ENCODE results near the gene PLA2G4C.

PLA2G4C gene

DNA sequence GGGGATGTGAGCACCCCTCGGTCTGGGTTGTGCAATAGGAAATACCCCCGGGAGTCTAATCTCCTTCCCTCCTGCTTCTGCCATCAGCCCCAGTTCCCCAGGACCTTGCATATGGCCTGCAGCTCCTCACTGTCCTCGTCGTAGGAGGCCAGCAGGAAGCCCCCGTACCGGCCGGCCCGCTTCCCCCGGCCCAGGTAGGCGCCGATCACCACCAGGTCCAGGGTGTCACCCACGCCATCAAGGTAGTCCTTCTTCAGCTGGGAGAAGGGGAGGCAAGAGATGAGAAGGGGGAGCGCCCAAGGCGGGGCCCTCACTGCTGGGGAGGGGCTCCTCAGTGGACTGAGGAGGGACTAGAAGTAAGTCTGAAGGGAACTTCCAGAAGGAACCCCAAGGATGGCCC lies 10.4 kb upstream of the PLA2G4C start:
- no peak overlapping the region for H3K4me2 ChIP-seq (ENCODE audit: insufficient read depth, low read length)
- H3K9me3 ChIP-seq (ENCODE audit: insufficient read depth, low read length, severe bottlenecking), result no peaks in the 10 kb centered on the region
- H3K36me3 ChIP-seq (ENCODE audit: insufficient read depth, low read length), result peaks cover 95% of the 10 kb centered on the region
- H3K4me3 ChIP-seq (ENCODE audit: low read depth in 1 of 2, low read length in 2 of 2), result no peak overlapping the region
- H3K4me1 ChIP-seq (ENCODE audit: insufficient read depth, low read length), result no peaks in the 10 kb centered on the region
- 0 out of 2 replicates have a peak, but pooled peaks cover 2% of the 10 kb centered on the region for H3K79me2 ChIP-seq (ENCODE audit: insufficient read depth, low read length)
- TF ChIP-seq CTCF (IDR thresholded peaks at IDR 0.05; ENCODE audit: borderline replicate concordance, extremely low read depth, low read length, poor library complexity, severe bottlenecking) (no peak), EZH2 (IDR thresholded peaks at IDR 0.05; ENCODE audit: borderline replicate concordance, low read depth, low read length, severe bottlenecking) (no peak)
- H3K27me3 ChIP-seq (ENCODE audit: insufficient read depth, low read length, poor library complexity), result no peaks in the 10 kb centered on the region
- no peak for DNase-seq
- H3K9ac ChIP-seq (ENCODE audit: low read depth, low read length), result no peak overlapping the region
- no peaks in the 10 kb centered on the region for H4K20me1 ChIP-seq (ENCODE audit: insufficient read depth, low read length)
- no peak for ATAC-seq (ENCODE audit: insufficient read depth, low read depth)
- H3K27ac ChIP-seq (ENCODE audit: low read length), result no peak overlapping the region
- no peak overlapping the region for H2AFZ ChIP-seq (ENCODE audit: low read depth, low read length)

GRCh38 chr19:48120505-48120904 lies 9.9 kb upstream of the PLA2G4C start:
- Histone ChIP-seq H3K79me2 (ENCODE audit: insufficient read depth, low read length) (no peaks in the 10 kb centered on the region), H2AFZ (ENCODE audit: low read depth, low read length) (no peak overlapping the region), H4K20me1 (ENCODE audit: insufficient read depth, low read length) (no peaks in the 10 kb centered on the region), H3K4me3 (ENCODE audit: low read depth in 1 of 2, low read length in 2 of 2) (no peak overlapping the region), H3K27me3 (ENCODE audit: insufficient read depth, low read length, poor library complexity) (no peaks in the 10 kb centered on the region), H3K9me3 (ENCODE audit: insufficient read depth, low read length, severe bottlenecking) (no peaks in the 10 kb centered on the region), H3K4me1 (ENCODE audit: insufficient read depth, low read length) (no peaks in the 10 kb centered on the region), H3K36me3 (ENCODE audit: insufficient read depth, low read length) (peaks cover 95% of the 10 kb centered on the region), H3K9ac (ENCODE audit: low read depth, low read length) (no peak overlapping the region), H3K27ac (ENCODE audit: low read length) (no peak overlapping the region), H3K4me2 (ENCODE audit: insufficient read depth, low read length) (no peak overlapping the region)
- ATAC-seq (ENCODE audit: insufficient read depth, low read depth) (no peak), DNase-seq (no peak)
- no peak for TF ChIP-seq EZH2 (IDR thresholded peaks at IDR 0.05; ENCODE audit: borderline replicate concordance, low read depth, low read length, severe bottlenecking)
- no peak for TF ChIP-seq CTCF (IDR thresholded peaks at IDR 0.05; ENCODE audit: borderline replicate concordance, extremely low read depth, low read length, poor library complexity, severe bottlenecking)

GRCh38 chr19:48118131-48118517 lies 7.5 kb upstream of the PLA2G4C start:
- H3K4me3 ChIP-seq (ENCODE audit: low read depth in 1 of 2, low read length in 2 of 2), result no peak overlapping the region
- no peak overlapping the region for H3K9ac ChIP-seq (ENCODE audit: low read depth, low read length)
- peaks cover 82% of the 10 kb centered on the region for H3K36me3 ChIP-seq (ENCODE audit: insufficient read depth, low read length)
- H3K9me3 ChIP-seq (ENCODE audit: insufficient read depth, low read length, severe bottlenecking), result no peaks in the 10 kb centered on the region
- no peak overlapping the region for H3K4me2 ChIP-seq (ENCODE audit: insufficient read depth, low read length)
- H2AFZ ChIP-seq (ENCODE audit: low read depth, low read length), result no peak overlapping the region
- ATAC-seq (ENCODE audit: insufficient read depth, low read depth) (no peak), DNase-seq (no peak)
- H3K27me3 ChIP-seq (ENCODE audit: insufficient read depth, low read length, poor library complexity), result no peaks in the 10 kb centered on the region
- H3K27ac ChIP-seq (ENCODE audit: low read length), result 0 out of 2 replicates have a peak overlapping the region, but pooled peaks have one; percentile 9
- H3K79me2 ChIP-seq (ENCODE audit: insufficient read depth, low read length), result no peaks in the 10 kb centered on the region
- H3K4me1 ChIP-seq (ENCODE audit: insufficient read depth, low read length), result no peaks in the 10 kb centered on the region
- no peaks in the 10 kb centered on the region for H4K20me1 ChIP-seq (ENCODE audit: insufficient read depth, low read length)
- TF ChIP-seq EZH2 (IDR thresholded peaks at IDR 0.05; ENCODE audit: borderline replicate concordance, low read depth, low read length, severe bottlenecking), result no peak
- TF ChIP-seq CTCF (IDR thresholded peaks at IDR 0.05; ENCODE audit: borderline replicate concordance, extremely low read depth, low read length, poor library complexity, severe bottlenecking), result no peak
